Endothelial cell of umbilical vein (primary cell): ENCODE data around the gene BET1. TPM values are rescaled to one million over a fixed set of nuclear protein-coding genes. Genes with fewer than 3 reads are reported as not detected.
A peak's percentile ranks its signal among the peaks of the same experiment; 100 is the strongest.
"Not testable (repeated sequence)": the region's sequence is repeated elsewhere in the genome, so short reads cannot be mapped to it uniquely, and the experiment has no call there.

Source experiments
- BruUV-seq: library from RNA; stranded (reverse); fragments of 400-500 nt; replicated peaks from 2 replicates; lab custom pipeline; 2021; lab: Mats Ljungman, UMichigan
- CTCF ChIA-PET: fragments of 300-600, 350-600 bp; sonication (Branson Sonifier 250); formaldehyde crosslinking; loops from one replicate; lab custom pipeline; 2021; ENCODE audit warnings: antibody characterized with exemption, inconsistent platforms; lab: Charles Lee
- POLR2A ChIA-PET: fragments of 300-600, 350-600 bp; sonication (Branson Sonifier 250); formaldehyde crosslinking; loops from one replicate; lab custom pipeline; 2021; ENCODE audit warnings: antibody characterized with exemption, inconsistent platforms; lab: Charles Lee
- DNase-seq: peaks from one replicate; pipeline ENCODE4 v3.0.0-alpha.2; 2011; ENCODE audit warnings: low read depth, low spot score
- FAIRE-seq: peaks from 2 replicates; lab custom pipeline; 2011; peaks lifted over from hg19 to GRCh38; lab: Jason Lieb, UNC
- H2AFZ ChIP-seq: 2 replicates; pipeline ENCODE4 v1.6.0; 2012; ENCODE audit warnings: low read depth, low read length, control low read depth, inconsistent platforms
- H3K27ac ChIP-seq: 2 replicates; pipeline ENCODE4 v1.5.1; 2011; ENCODE audit warnings: low read depth, mild to moderate bottlenecking, control low read depth, low read length, moderate library complexity; ENCODE audit not compliant: insufficient read depth
- H3K27me3 ChIP-seq, 2 experiments: 2 replicates each; pipeline versions ENCODE4 v1.6.0 to v1.6.1; 2011; ENCODE audit warnings: low read length in 2 of 2, mixed read lengths in 1 of 2; ENCODE audit not compliant: control insufficient read depth in 2 of 2, insufficient read depth in 2 of 2
- H3K36me3 ChIP-seq, 2 experiments: 2 replicates in 1 of 2; 3 replicates in 1 of 2; pipeline ENCODE4 v1.5.1; 2011; ENCODE audit warnings: low read length in 2 of 2, mild to moderate bottlenecking in 1 of 2, moderate library complexity in 1 of 2; ENCODE audit not compliant: control insufficient read depth in 2 of 2, insufficient read depth in 2 of 2; ENCODE audit errors: extremely low read depth in 1 of 2
- H3K4me1 ChIP-seq: 3 replicates; pipeline ENCODE4 v1.5.1; 2011; ENCODE audit warnings: mild to moderate bottlenecking, low read length; ENCODE audit not compliant: control insufficient read depth, insufficient read depth; ENCODE audit errors: extremely low read depth
- H3K4me2 ChIP-seq: 2 replicates; pipeline ENCODE4 v1.6.1; 2011; ENCODE audit warnings: low read length, control low read depth, mixed read lengths; ENCODE audit not compliant: insufficient read depth
- H3K4me3 ChIP-seq, 3 experiments: fragments of 200-600 bp in 1 of 3; sonication (generic), shearing (Covaris generic) in 1 of 3; replicated peaks in 1 of 3; 2 replicates each; pipeline ENCODE4 v1.5.1; 2011 to 2016; ENCODE audit warnings: control low read depth in 3 of 3, low read length in 3 of 3, mild to moderate bottlenecking in 2 of 3, inconsistent platforms in 1 of 3, low read depth in 1 of 3, moderate library complexity in 1 of 3; ENCODE audit not compliant: insufficient read depth in 1 of 3
- H3K79me2 ChIP-seq: 2 replicates; pipeline ENCODE4 v1.6.0; 2012; ENCODE audit warnings: low read length, inconsistent platforms; ENCODE audit not compliant: control insufficient read depth, insufficient read depth
- H3K9ac ChIP-seq: replicated peaks from 2 replicates; pipeline ENCODE3; 2011; ENCODE audit warnings: low read length, control low read depth; ENCODE audit not compliant: insufficient read depth; ENCODE audit errors: extremely low read depth
- H3K9me1 ChIP-seq: replicated peaks from 3 replicates; pipeline ENCODE4 v1.6.0; 2011; ENCODE audit warnings: mild to moderate bottlenecking, low read length; ENCODE audit not compliant: control insufficient read depth, insufficient read depth; ENCODE audit errors: extremely low read depth
- H3K9me3 ChIP-seq: replicated peaks from 2 replicates; pipeline ENCODE4 v1.5.1; 2012; ENCODE audit warnings: low read length, inconsistent platforms; ENCODE audit not compliant: control insufficient read depth, insufficient read depth
- H4K20me1 ChIP-seq: replicated peaks from 2 replicates; pipeline ENCODE3; 2011; ENCODE audit warnings: mild to moderate bottlenecking, low read length; ENCODE audit not compliant: control insufficient read depth, insufficient read depth; ENCODE audit errors: extremely low read depth
- CTCF ChIP-seq, 2 donors: IDR thresholded peaks; 1 replicate in 1 of 2; 2 replicates in 1 of 2; pipeline ENCODE4 v1.5.1; 2011; ENCODE audit warnings: low read length in 2 of 2, mild to moderate bottlenecking in 2 of 2, moderate library complexity in 2 of 2, control low read depth in 1 of 2, inconsistent platforms in 1 of 2, low read depth in 1 of 2; ENCODE audit not compliant: insufficient read depth in 1 of 2; ENCODE audit errors: extremely low read depth in 1 of 2
- EZH2 ChIP-seq: IDR thresholded peaks from 2 replicates; pipeline ENCODE4 v1.6.1; 2012; ENCODE audit warnings: borderline replicate concordance, low read depth, mild to moderate bottlenecking, moderate library complexity, low read length, inconsistent platforms; ENCODE audit not compliant: severe bottlenecking
- FOS ChIP-seq: IDR thresholded peaks from 2 replicates; pipeline ENCODE4 v1.6.1; 2011; ENCODE audit warnings: mild to moderate bottlenecking, low read length, moderate library complexity, borderline replicate concordance; ENCODE audit not compliant: insufficient read depth
- GATA2 ChIP-seq: IDR thresholded peaks from 2 replicates; pipeline ENCODE4 v1.7.0; 2011; ENCODE audit warnings: low read depth, mild to moderate bottlenecking, moderate library complexity, mixed read lengths, low read length; ENCODE audit not compliant: insufficient read length, insufficient read depth
- JUN ChIP-seq: IDR thresholded peaks from 2 replicates; pipeline ENCODE4 v1.6.1; 2011; ENCODE audit warnings: borderline replicate concordance, low read depth; ENCODE audit not compliant: insufficient read length, insufficient read depth
- MYC ChIP-seq: IDR thresholded peaks from one replicate; pipeline ENCODE4 v1.6.1; 2011; ENCODE audit warnings: mild to moderate bottlenecking, low read depth, low read length
- POLR2A ChIP-seq: IDR thresholded peaks from 2 replicates; pipeline ENCODE4 v1.6.1; 2012; ENCODE audit warnings: low read depth, mild to moderate bottlenecking, control low read depth, low read length
- POLR2AphosphoS5 ChIP-seq: IDR thresholded peaks from 2 replicates; pipeline ENCODE4 v1.6.1; 2012; ENCODE audit warnings: low read depth, mild to moderate bottlenecking, control low read depth, low read length, moderate library complexity; ENCODE audit not compliant: insufficient read depth
- dilution Hi-C: fragments of 300-500 bp; cut with MboI; formaldehyde crosslinking; loops from one replicate; pipeline ENCODE4 v1.15.0; 2019; ENCODE audit warnings: low sequenced_read_pairs; ENCODE audit not compliant: extremely low pct_ligation_motif_present
- intact Hi-C: fragments of 100-400 bp; cut with micrococcal nuclease; formaldehyde crosslinking; loops from one replicate; pipeline ENCODE4 v1.10.0; 2022
- polyA plus RNA-seq, 4 experiments: library from polyadenylated mRNA; depleted of rRNA in 3 of 4; stranded (reverse) in 3 of 4; unstranded in 1 of 4; fragments of >200 nt; gene quantifications; 2 replicates each; pipeline versions ENCODE4 v1.2.1 to v1.2.3, GENCODE V29; 2011 to 2012; ENCODE audit warnings: missing spikeins in 1 of 4
- total RNA-seq: library from RNA; stranded (reverse); gene quantifications from 2 replicates; pipeline ENCODE4 v1.2.3, GENCODE V29; 2021
- TF ChIP-seq, protein P1 (sequence below): IDR thresholded peaks from 2 replicates; pipeline ENCODE4 v1.6.1; 2011; ENCODE audit not compliant: insufficient read depth, insufficient read length

The BET1 gene
- total and polyA plus RNA-seq, 2 donors (not counting 3 experiments of a cell fraction or from before 2014, with no cell fraction given) = 21.9 to 28.4 TPM

- dilution Hi-C loops (no loop called here), intact Hi-C loops (no loop called here)
- H3K27me3 ChIP-seq = peaks cover 21 to 28% of the 10 kb centered on the region in 2 experiments
- TF ChIP-seq GATA2 = peak; percentile 18
- TF ChIP-seq POLR2AphosphoS5 = no peak
- no peak for TF ChIP-seq POLR2A
- TF ChIP-seq MYC = no peak
- TF ChIP-seq FOS = peak; percentile 41
- TF ChIP-seq, protein P1, sequence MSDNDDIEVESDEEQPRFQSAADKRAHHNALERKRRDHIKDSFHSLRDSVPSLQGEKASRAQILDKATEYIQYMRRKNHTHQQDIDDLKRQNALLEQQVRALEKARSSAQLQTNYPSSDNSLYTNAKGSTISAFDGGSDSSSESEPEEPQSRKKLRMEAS = no peak
- TF ChIP-seq EZH2 = no peak
- TF ChIP-seq CTCF (IDR thresholded peaks at IDR 0.05; ENCODE audit: extremely low read depth in 1 of 2, insufficient read depth in 1 of 2, low read depth in 1 of 2, low read length in 2 of 2) = no peak
- TF ChIP-seq JUN = no peak
- no peaks in the 10 kb centered on the region for H4K20me1 ChIP-seq
- H3K9me3 ChIP-seq = no peaks in the 10 kb centered on the region
- H3K9ac ChIP-seq = no peak overlapping the region
- ChIA-PET POLR2A (no interaction called here), CTCF (interaction anchor here (0.7 to 1.5 kb wide), 5 partner anchors 10 to 126 kb away, joined by 3 to 7 read pairs (median 4); no protein-coding TSS in a partner anchor)
- DNase-seq (no peak), FAIRE-seq (no peak)
- no peaks in the 10 kb centered on the region for H3K79me2 ChIP-seq
- H3K27ac ChIP-seq = no peak overlapping the region
- no peak overlapping the region for H3K4me2 ChIP-seq
- H3K36me3 ChIP-seq = no peaks in the 10 kb centered on the region
- H3K4me1 ChIP-seq = peaks cover 4% of the 10 kb centered on the region
- no peaks in the 10 kb centered on the region for H3K9me1 ChIP-seq
- BruUV-seq = no TSS peak
- H2AFZ ChIP-seq = no peak overlapping the region
- H3K4me3 ChIP-seq = no peak overlapping the region
Measured at GRCh38 chr7:94028768-94029167, 24.6 kb upstream of the BET1 start.

DNA sequence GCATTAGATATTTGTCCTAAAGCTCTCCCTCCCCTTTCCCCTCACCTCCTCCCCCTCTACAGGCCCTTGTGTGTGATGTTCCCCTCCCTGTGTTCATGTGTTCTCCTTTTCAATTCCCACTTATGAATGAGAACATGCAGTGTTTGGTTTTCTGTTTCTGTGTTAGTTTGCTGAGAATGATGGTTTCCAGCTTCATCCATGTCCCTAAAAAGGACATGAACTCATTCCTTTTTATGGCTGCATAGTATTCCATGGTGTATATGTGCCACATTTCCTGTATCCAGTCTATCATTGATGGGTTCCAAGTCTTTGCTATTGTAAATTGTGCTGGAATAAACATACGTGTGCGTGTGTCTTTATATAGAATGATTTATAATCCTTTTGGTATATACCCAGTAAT, 22.5 kb upstream of the BET1 start:
- CTCF ChIA-PET, H2AFZ ChIP-seq, H3K9me3 ChIP-seq, BruUV-seq, H3K79me2 ChIP-seq, FAIRE-seq, dilution Hi-C loops, H3K9ac ChIP-seq, H3K4me1 ChIP-seq, H3K4me3 ChIP-seq, H4K20me1 ChIP-seq, H3K27ac ChIP-seq, DNase-seq, H3K36me3 ChIP-seq, H3K4me2 ChIP-seq, H3K9me1 ChIP-seq, intact Hi-C loops, POLR2A ChIA-PET: not testable (repeated sequence)
- peaks cover 9 to 12% of the 10 kb centered on the region in 2 experiments for H3K27me3 ChIP-seq
